GM12878 (cell line): ENCODE measurements around the gene ARHGEF37. TPM values are rescaled to one million over a fixed set of nuclear protein-coding genes. Genes with fewer than 3 reads are reported as not detected.

ENCODE experiments used
- ATAC-seq: fragments of 200-7000 bp; cut with Tn5 transposase; 3 replicates; pipeline ENCODE4 v1.9.1; 2020; ENCODE audit warnings: mild to moderate bottlenecking, moderate library complexity
- BruUV-seq: library from RNA; stranded (reverse); fragments of 400-500 nt; replicated peaks from 2 replicates; lab custom pipeline; 2021; lab: Mats Ljungman, UMichigan
- CTCF ChIA-PET: fragments of 300-600 bp; sonication (Branson Sonifier 250); formaldehyde crosslinking; extraction: SDS; loops from one replicate; lab custom pipeline; 2021; ENCODE audit warnings: inconsistent platforms; lab: Yijun Ruan, JAX
- POLR2A ChIA-PET: fragments of 350-600 bp; formaldehyde crosslinking; extraction: SDS; loops from one replicate; lab custom pipeline; 2021; ENCODE audit warnings: inconsistent platforms; lab: Charles Lee
- RAD21 ChIA-PET: fragments of 300-600 bp; sonication (Branson Sonifier 250); formaldehyde crosslinking; loops from one replicate; lab custom pipeline; 2023; ENCODE audit warnings: antibody characterized with exemption; ENCODE audit not compliant: unreplicated experiment; lab: Charles Lee
- SMC1A ChIA-PET: fragments of 300-600 bp; sonication (Branson Sonifier 250); formaldehyde crosslinking; loops from one replicate; lab custom pipeline; 2023; ENCODE audit not compliant: unreplicated experiment, uncharacterized antibody; lab: Charles Lee
- DNase-seq: peaks from one replicate; pipeline ENCODE4 v3.0.0-alpha.2; 2011; ENCODE audit warnings: low read depth, low spot score
- FAIRE-seq: peaks from 3 replicates; lab custom pipeline; 2011; peaks lifted over from hg19 to GRCh38; lab: Jason Lieb, UNC
- H2AFZ ChIP-seq: 2 replicates; pipeline ENCODE4 v1.6.0; 2011; ENCODE audit warnings: low read depth, low read length, control low read depth; ENCODE audit not compliant: control insufficient read depth
- H3K27ac ChIP-seq: 2 replicates; pipeline ENCODE4 v1.5.1; 2011; ENCODE audit warnings: control low read depth; ENCODE audit not compliant: control insufficient read depth, insufficient read depth
- H3K27me3 ChIP-seq, 2 experiments: replicated peaks in 1 of 2; 2 replicates each; pipeline versions ENCODE4 v1.6.0 to v1.6.1; 2011; ENCODE audit warnings: low read length in 1 of 2; ENCODE audit not compliant: control insufficient read depth in 2 of 2, insufficient read depth in 2 of 2
- H3K36me3 ChIP-seq, 2 experiments: 2 replicates each; pipeline ENCODE4 v1.5.1; 2011; ENCODE audit warnings: low read length in 1 of 2; ENCODE audit not compliant: control insufficient read depth in 2 of 2, insufficient read depth in 2 of 2
- H3K4me1 ChIP-seq: 2 replicates; pipeline ENCODE4 v1.6.1; 2011; ENCODE audit warnings: mild to moderate bottlenecking, low read length, moderate library complexity, mixed read lengths; ENCODE audit not compliant: control insufficient read depth, insufficient read depth
- H3K4me2 ChIP-seq: 2 replicates; pipeline ENCODE4 v1.6.0; 2011; ENCODE audit warnings: control low read depth; ENCODE audit not compliant: control insufficient read depth, insufficient read depth
- H3K4me3 ChIP-seq: fragments of 200-600 bp; sonication (generic); 2 replicates; pipeline ENCODE4 v1.5.1; 2016
- H3K79me2 ChIP-seq: 2 replicates; pipeline ENCODE4 v1.6.0; 2011; ENCODE audit warnings: low read length; ENCODE audit not compliant: control insufficient read depth, insufficient read depth
- H3K9ac ChIP-seq: 2 replicates; pipeline ENCODE4 v1.8.0; 2011; ENCODE audit warnings: low read length, control low read depth, mixed read lengths; ENCODE audit not compliant: control insufficient read depth, insufficient read depth
- H3K9me3 ChIP-seq: replicated peaks from 3 replicates; pipeline ENCODE4 v1.5.1; 2011; ENCODE audit warnings: mild to moderate bottlenecking, low read length; ENCODE audit not compliant: control insufficient read depth, insufficient read depth
- H4K20me1 ChIP-seq: 2 replicates; pipeline ENCODE4 v1.6.0; 2011; ENCODE audit not compliant: control insufficient read depth, insufficient read depth
- ATF2 ChIP-seq: IDR thresholded peaks from 2 replicates; pipeline ENCODE4 v1.6.1; 2012; ENCODE audit warnings: low read length, inconsistent platforms
- BMI1 ChIP-seq: fragments of 450-650 bp; IDR thresholded peaks from 2 replicates; pipeline ENCODE4 v1.6.1; 2016; ENCODE audit warnings: mild to moderate bottlenecking, moderate library complexity, borderline replicate concordance
- CBFB ChIP-seq: IDR thresholded peaks from 2 replicates; pipeline ENCODE4 v1.6.1; 2016; ENCODE audit warnings: antibody characterized with exemption, low read depth
- CHD4 ChIP-seq: fragments of 200-600 bp; sonication (generic); IDR thresholded peaks from 2 replicates; pipeline ENCODE4 v1.6.1; 2016; ENCODE audit warnings: mild to moderate bottlenecking
- CREB1 ChIP-seq: IDR thresholded peaks from 2 replicates; pipeline ENCODE4 v1.6.1; 2012; ENCODE audit warnings: low read depth, mild to moderate bottlenecking, inconsistent platforms
- DPF2 ChIP-seq: fragments of 450-650 bp; IDR thresholded peaks from 2 replicates; pipeline ENCODE4 v1.6.1; 2017; ENCODE audit warnings: mild to moderate bottlenecking
- E2F4 ChIP-seq: IDR thresholded peaks from 2 replicates; pipeline ENCODE4 v1.6.1; 2012; ENCODE audit warnings: low read depth, low read length, improper control_type of control experiment
- MEF2A ChIP-seq: IDR thresholded peaks from 2 replicates; pipeline ENCODE4 v1.6.1; 2011; ENCODE audit warnings: low read depth, mild to moderate bottlenecking, low read length, moderate library complexity; ENCODE audit not compliant: insufficient read depth
- NBN ChIP-seq: fragments of 450-650 bp; IDR thresholded peaks from 2 replicates; pipeline ENCODE4 v1.6.1; 2016
- NR2F1 ChIP-seq: fragments of 450-650 bp; conservative IDR thresholded peaks from 2 replicates; pipeline ENCODE4 v1.6.1; 2017; ENCODE audit warnings: mild to moderate bottlenecking
- PKNOX1 ChIP-seq: fragments of 450-650 bp; IDR thresholded peaks from 2 replicates; pipeline ENCODE4 v1.6.1; 2016; ENCODE audit warnings: mild to moderate bottlenecking
- PRDM15 ChIP-seq: fragments of 450-650 bp; formaldehyde crosslinking; IDR thresholded peaks from 2 replicates; pipeline ENCODE4 v1.4.0; 2020; ENCODE audit warnings: mild to moderate bottlenecking, moderate library complexity
- RCOR1 ChIP-seq: conservative IDR thresholded peaks from 2 replicates; pipeline ENCODE4 v1.6.1; 2012; ENCODE audit warnings: low read depth, low read length, improper control_type of control experiment
- RFX5 ChIP-seq: IDR thresholded peaks from 2 replicates; pipeline ENCODE4 v1.6.1; 2011; ENCODE audit warnings: low read depth, low read length, improper control_type of control experiment
- SIN3A ChIP-seq: IDR thresholded peaks from 2 replicates; pipeline ENCODE4 v1.6.1; 2012; ENCODE audit warnings: low read depth, low read length, improper control_type of control experiment
- SMAD1 ChIP-seq: fragments of 450-650 bp; IDR thresholded peaks from 2 replicates; pipeline ENCODE4 v1.6.1; 2018; ENCODE audit warnings: mild to moderate bottlenecking, low read depth; ENCODE audit not compliant: partially characterized antibody
- SMAD5 ChIP-seq: IDR thresholded peaks from 2 replicates; pipeline ENCODE4 v1.6.1; 2016; ENCODE audit warnings: antibody characterized with exemption, low read depth
- SRF ChIP-seq, 2 experiments: IDR thresholded peaks; 2 replicates each; pipeline ENCODE4 v1.6.1; 2011; ENCODE audit warnings: low read depth in 2 of 2, low read length in 2 of 2, mild to moderate bottlenecking in 1 of 2, moderate library complexity in 1 of 2
- ZZZ3 ChIP-seq: IDR thresholded peaks from 2 replicates; pipeline ENCODE4 v1.6.1; 2011; ENCODE audit warnings: low read depth; ENCODE audit not compliant: control insufficient read depth, insufficient read length
- in situ Hi-C: fragments of 300-500 bp; cut with MboI; formaldehyde crosslinking; loops from 9 replicates; pipeline ENCODE4 v1.14.3; 2018; ENCODE audit warnings: mixed read lengths
- intact Hi-C: fragments of 100-400 bp; cut with micrococcal nuclease; formaldehyde crosslinking; loops from one replicate; pipeline ENCODE4 v1.14.2; 2022; ENCODE audit not compliant: unreplicated experiment
- polyA plus RNA-seq, 11 experiments: library from polyadenylated mRNA; depleted of rRNA in 4 of 11; unstranded in 6 of 11; stranded (reverse) in 5 of 11; fragments of >200 nt; fragmentation: Nextera tagmentation in 4 of 11; fragmentation: Illumina TruSeq in 1 of 11; extraction: Ambion mirVana in 4 of 11; extraction: Trizol in 1 of 11; gene quantifications; 1 replicate in 1 of 11; 2 replicates in 10 of 11; pipeline versions ENCODE4 v1.2.1 to v1.2.3, GENCODE V29; 2011 to 2016; ENCODE audit warnings: inconsistent platforms in 2 of 11, missing spikeins in 2 of 11, low read depth in 1 of 11
- total RNA-seq, 4 experiments: library from RNA; depleted of rRNA in 3 of 4; stranded (reverse); fragments of >200 nt in 3 of 4; fragmentation: Illumina TruSeq in 1 of 4; extraction: Trizol in 1 of 4; gene quantifications; 2 replicates each; pipeline versions ENCODE4 v1.2.1 to v1.2.3, GENCODE V29; 2013 to 2021

ARHGEF37 gene
- total and polyA plus RNA-seq, 10 of the 15 experiments (the other 5 are each of a cell fraction or from before 2014, with no cell fraction given) = 0.16 to 1.1 (median 0.63) TPM

- TF ChIP-seq PRDM15 (CRISPR knock-in tag) (no peak), CBFB (no peak), E2F4 (no peak), CREB1 (no peak), SMAD1 (no peak)
These were observed 14.1 kb upstream of the ARHGEF37 start (continued) for GRCh38 chr5:149567226-149567625.

- BruUV-seq = no TSS peak
- no peak for FAIRE-seq
- ATAC-seq = no peak
- SMC1A ChIA-PET = interaction anchor here (1.2 to 2.2 kb wide), 2 partner anchors 46 to 125 kb away, joined by 3 to 5 read pairs; no protein-coding TSS in a partner anchor
- no peak for DNase-seq
- Histone ChIP-seq H3K9me3 (no peaks in the 10 kb centered on the region), H3K4me3 (no peak overlapping the region), H3K79me2 (no peaks in the 10 kb centered on the region), H3K9ac (no peak overlapping the region), H3K36me3 (no peaks in the 10 kb centered on the region), H3K4me1 (0 out of 2 replicates have a peak, but pooled peaks cover 6% of the 10 kb centered on the region), H3K27ac (no peak overlapping the region), H2AFZ (no peak overlapping the region), H4K20me1 (no peaks in the 10 kb centered on the region), H3K27me3 (no peaks in the 10 kb centered on the region), H3K4me2 (no peak overlapping the region)
- RAD21 ChIA-PET = no interaction called here
- TF ChIP-seq NBN (no peak), ZZZ3 (no peak), NR2F1 (no peak), PKNOX1 (no peak), SMAD5 (no peak), ATF2 (no peak), DPF2 (no peak), RCOR1 (no peak), CHD4 (no peak), RFX5 (no peak), MEF2A (no peak), BMI1 (no peak), SIN3A (no peak), SRF (IDR thresholded peaks at IDR 0.05; ENCODE audit: low read depth in 2 of 2, low read length in 2 of 2) (no peak)
- in situ Hi-C loops (no loop called here), intact Hi-C loops (no loop called here)
- POLR2A ChIA-PET = no interaction called here
- CTCF ChIA-PET = interaction anchor here (0.8 to 2.0 kb wide), 4 partner anchors 45 to 257 kb away, joined by 3 to 8 read pairs (median 4); no protein-coding TSS in a partner anchor
These were observed 9.1 kb upstream of the ARHGEF37 start for GRCh38 chr5:149572170-149572569.
